Esophagus squamous epithelium (tissue), 5 donors: ENCODE measurements around the gene CFHR5. TPM values are rescaled to one million over a fixed set of nuclear protein-coding genes. Genes with fewer than 3 reads are reported as not detected.

Source experiments
- DNase-seq: peaks from one replicate; lab custom pipeline; 2025; lab: John Stamatoyannopoulos, UW
- H3K27ac ChIP-seq, 4 donors: fragments of 200-600 bp; sonication (generic); one replicate each; pipeline ENCODE4 v1.5.1; 2016 to 2019; ENCODE audit warnings: mild to moderate bottlenecking in 1 of 4
- H3K27me3 ChIP-seq, 4 donors: fragments of 200-600 bp; sonication (generic); 1 replicate in 3 of 4; 2 replicates in 1 of 4; pipeline versions ENCODE4 v1.5.1 to v1.6.0; 2017 to 2021; ENCODE audit warnings: antibody characterized with exemption in 1 of 4
- H3K36me3 ChIP-seq, 3 donors: fragments of 200-600 bp; sonication (generic); one replicate each; pipeline ENCODE4 v1.5.1; 2016 to 2019
- H3K4me1 ChIP-seq, 3 donors: fragments of 200-600 bp; sonication (generic); one replicate each; pipeline ENCODE4 v1.5.1; 2017 to 2019
- H3K4me3 ChIP-seq, 4 donors: fragments of 200-600 bp; sonication (generic); 1 replicate in 3 of 4; 2 replicates in 1 of 4; pipeline ENCODE4 v1.5.1; 2016 to 2019; ENCODE audit warnings: mild to moderate bottlenecking in 2 of 4, moderate library complexity in 1 of 4
- H3K9me3 ChIP-seq, 3 donors: fragments of 200-600 bp; sonication (generic); one replicate each; pipeline ENCODE4 v1.5.1; 2016 to 2019
- CTCF ChIP-seq, 6 experiments: fragments of 450-650 bp in 4 of 6; fragments of 200-600 bp in 2 of 6; sonication (generic) in 2 of 6; IDR thresholded peaks; one replicate each; pipeline ENCODE4 v1.5.1; 2016 to 2019; ENCODE audit warnings: antibody characterized with exemption in 6 of 6, mild to moderate bottlenecking in 4 of 6, moderate library complexity in 4 of 6
- POLR2A ChIP-seq, 4 donors: fragments of 450-650 bp; IDR thresholded peaks; one replicate each; pipeline ENCODE4 v1.6.1; 2017; ENCODE audit warnings: antibody characterized with exemption in 4 of 4, mild to moderate bottlenecking in 4 of 4, moderate library complexity in 3 of 4
- WGBS, 2 donors: methylation state at CpG; one replicate each; pipeline ENCODE4 v1.1.5; 2018; 5-methylcytosine and 5-hydroxymethylcytosine counted together
- intact Hi-C: fragments of 100-400 bp; cut with DNase I; formaldehyde crosslinking; loops from one replicate; pipeline ENCODE4 v1.15.0; 2022
- total RNA-seq, 4 donors: library from RNA; depleted of rRNA; stranded (reverse); fragments of >200 nt; gene quantifications; one replicate each; pipeline ENCODE4 v1.1.0, GENCODE V29; 2016
- donor health status: DM: yes; HTN: yes; CAD: no.

The CFHR5 gene
- total RNA-seq, 4 donors from 2014 or later: not detected

- Histone ChIP-seq H3K27ac (no peak overlapping the region), H3K9me3 (no peaks in the 10 kb centered on the region), H3K4me3 (no peak overlapping the region), H3K4me1 (no peaks in the 10 kb centered on the region), H3K27me3 (no peaks in the 10 kb centered on the region), H3K36me3 (no peaks in the 10 kb centered on the region)
- TF ChIP-seq POLR2A (IDR thresholded peaks at IDR 0.05) (no peak), CTCF (IDR thresholded peaks at IDR 0.05) (no peak)
- intact Hi-C loops: no loop called here
- WGBS, 2 donors: 33% methylated on average over 2 of the region's 2 CpGs
- no peak for DNase-seq
Measured at GRCh38 chr1:197003132-197003531, 25.8 kb downstream of the CFHR5 start.

- Histone ChIP-seq H3K9me3 (peaks cover 0 to 3% (median 0%) of the 10 kb centered on the region in 3 donors), H3K27me3 (no peaks in the 10 kb centered on the region), H3K4me3 (no peak overlapping the region), H3K36me3 (no peaks in the 10 kb centered on the region), H3K27ac (no peak overlapping the region), H3K4me1 (no peaks in the 10 kb centered on the region)
- intact Hi-C loops: no loop called here
- TF ChIP-seq POLR2A (IDR thresholded peaks at IDR 0.05): no peak
- TF ChIP-seq CTCF (IDR thresholded peaks at IDR 0.05): no peak
- DNase-seq: no peak
- WGBS, 2 donors: 74 to 83% methylated on average over 6 of the region's 6 CpGs
Measured at GRCh38 chr1:197008861-197009260, 31.5 kb downstream of the CFHR5 start.

GRCh38 chr1:197011614-197012013 is 34.3 kb downstream of the CFHR5 start:
- Histone ChIP-seq H3K27me3 (no peaks in the 10 kb centered on the region), H3K27ac (no peak overlapping the region), H3K4me1 (no peaks in the 10 kb centered on the region), H3K4me3 (no peak overlapping the region), H3K36me3 (no peaks in the 10 kb centered on the region), H3K9me3 (peaks cover 0 to 3% (median 0%) of the 10 kb centered on the region in 3 donors)
- no peak for DNase-seq
- 71 to 78% methylated on average over 1 of the region's 1 CpG for WGBS, 2 donors
- TF ChIP-seq CTCF (IDR thresholded peaks at IDR 0.05) (no peak), POLR2A (IDR thresholded peaks at IDR 0.05) (no peak)
- intact Hi-C loops: no loop called here

GRCh38 chr1:197013234-197013633 is 35.9 kb downstream of the CFHR5 start:
- WGBS, 2 donors: 65 to 77% methylated on average over 3 of the region's 3 CpGs
- Histone ChIP-seq H3K4me3 (no peak overlapping the region), H3K36me3 (no peaks in the 10 kb centered on the region), H3K4me1 (no peaks in the 10 kb centered on the region), H3K9me3 (peaks cover 0 to 3% (median 0%) of the 10 kb centered on the region in 3 donors), H3K27me3 (no peaks in the 10 kb centered on the region), H3K27ac (no peak overlapping the region)
- no peak for TF ChIP-seq POLR2A (IDR thresholded peaks at IDR 0.05)
- TF ChIP-seq CTCF (IDR thresholded peaks at IDR 0.05): no peak
- intact Hi-C loops: no loop called here
- no peak for DNase-seq

- TF ChIP-seq CTCF (IDR thresholded peaks at IDR 0.05) (no peak), POLR2A (IDR thresholded peaks at IDR 0.05) (no peak)
- intact Hi-C loops: no loop called here
- DNase-seq: no peak
- H3K4me1 ChIP-seq: no peaks in the 10 kb centered on the region
- no peaks in the 10 kb centered on the region for H3K36me3 ChIP-seq
- no peak overlapping the region for H3K27ac ChIP-seq
- WGBS, 2 donors: 70 to 88% methylated on average over 1 of the region's 1 CpG
- H3K27me3 ChIP-seq: no peaks in the 10 kb centered on the region
- no peak overlapping the region for H3K4me3 ChIP-seq
- H3K9me3 ChIP-seq: peaks cover 0 to under 1% (median 0%) of the 10 kb centered on the region in 3 donors
Measured at GRCh38 chr1:197016751-197017150, 39.4 kb downstream of the CFHR5 start.
